Prostate gland (tissue), 2 donors: ENCODE results near the gene UBR3.

Experiments used
- POLR2A ChIP-seq: fragments of 450-650 bp; IDR thresholded peaks from one replicate; pipeline ENCODE4 v1.6.1; 2016; ENCODE audit warnings: antibody characterized with exemption, mild to moderate bottlenecking
- POLR2AphosphoS5 ChIP-seq: sonication (generic); formaldehyde crosslinking; IDR thresholded peaks from one replicate; pipeline ENCODE4 v1.6.1; 2017; ENCODE audit warnings: antibody characterized with exemption
- TF ChIP-seq, protein P1 (sequence below), 4 experiments: fragments of 200-600 bp in 2 of 4; fragments of 450-650 bp in 2 of 4; sonication (generic) in 2 of 4; IDR thresholded peaks; 1 replicate in 3 of 4; 2 replicates in 1 of 4; pipeline ENCODE4 v1.5.1; 2016 to 2019; ENCODE audit warnings: antibody characterized with exemption in 4 of 4, mild to moderate bottlenecking in 2 of 4, moderate library complexity in 2 of 4

GRCh38 chr2:170030040-170030439 is 202.8 kb downstream of the UBR3 start:
- TF ChIP-seq, protein P1, sequence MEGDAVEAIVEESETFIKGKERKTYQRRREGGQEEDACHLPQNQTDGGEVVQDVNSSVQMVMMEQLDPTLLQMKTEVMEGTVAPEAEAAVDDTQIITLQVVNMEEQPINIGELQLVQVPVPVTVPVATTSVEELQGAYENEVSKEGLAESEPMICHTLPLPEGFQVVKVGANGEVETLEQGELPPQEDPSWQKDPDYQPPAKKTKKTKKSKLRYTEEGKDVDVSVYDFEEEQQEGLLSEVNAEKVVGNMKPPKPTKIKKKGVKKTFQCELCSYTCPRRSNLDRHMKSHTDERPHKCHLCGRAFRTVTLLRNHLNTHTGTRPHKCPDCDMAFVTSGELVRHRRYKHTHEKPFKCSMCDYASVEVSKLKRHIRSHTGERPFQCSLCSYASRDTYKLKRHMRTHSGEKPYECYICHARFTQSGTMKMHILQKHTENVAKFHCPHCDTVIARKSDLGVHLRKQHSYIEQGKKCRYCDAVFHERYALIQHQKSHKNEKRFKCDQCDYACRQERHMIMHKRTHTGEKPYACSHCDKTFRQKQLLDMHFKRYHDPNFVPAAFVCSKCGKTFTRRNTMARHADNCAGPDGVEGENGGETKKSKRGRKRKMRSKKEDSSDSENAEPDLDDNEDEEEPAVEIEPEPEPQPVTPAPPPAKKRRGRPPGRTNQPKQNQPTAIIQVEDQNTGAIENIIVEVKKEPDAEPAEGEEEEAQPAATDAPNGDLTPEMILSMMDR (IDR thresholded peaks at IDR 0.05), result no peak
- TF ChIP-seq POLR2A (no peak), POLR2AphosphoS5 (no peak)
